ENCODE results near the gene GPR17.

The GPR17 gene

GRCh38 chr2:127645395-127646291, at the start of gene GPR17:
Gene GPR17, plus strand, starts transcription at chr2:127646153. Its CDS starts 4,583 bp downstream, at chr2:127650736.
- no peak for DNase-seq (ENCODE audit: low read depth)

GRCh38 chr2:127596311-127597045, 49.5 kb upstream of the GPR17 start:
- DNase-seq (ENCODE audit: low read depth), result no peak

GRCh38 chr2:127597046-127597983, 48.6 kb upstream of the GPR17 start:
- DNase-seq (ENCODE audit: low read depth), result no peak

GRCh38 chr2:127597984-127598380, 48.0 kb upstream of the GPR17 start:
- no peak for DNase-seq (ENCODE audit: low read depth)

- DNase-seq (ENCODE audit: low read depth), result no peak
These were observed 47.2 kb upstream of the GPR17 start for GRCh38 chr2:127598711-127599110.

- no peak for DNase-seq (ENCODE audit: low read depth)
These were observed 46.7 kb upstream of the GPR17 start for GRCh38 chr2:127599211-127599610.

- DNase-seq (ENCODE audit: low read depth), result no peak
These were observed 41.0 kb upstream of the GPR17 start for GRCh38 chr2:127604986-127605385.

- DNase-seq (ENCODE audit: low read depth), result no peak
These were observed 40.2 kb upstream of the GPR17 start for GRCh38 chr2:127605691-127606263.

GRCh38 chr2:127606625-127607398, 39.1 kb upstream of the GPR17 start:
- DNase-seq (ENCODE audit: low read depth), result no peak

GRCh38 chr2:127607399-127607908, 38.5 kb upstream of the GPR17 start:
- DNase-seq (ENCODE audit: low read depth), result no peak

GRCh38 chr2:127608061-127609030, 37.6 kb upstream of the GPR17 start:
- no peak for DNase-seq (ENCODE audit: low read depth)

- DNase-seq (ENCODE audit: low read depth), result no peak
These were observed 36.8 kb upstream of the GPR17 start for GRCh38 chr2:127609031-127609751.

GRCh38 chr2:127609818-127610217, 36.1 kb upstream of the GPR17 start:
- no peak for DNase-seq (ENCODE audit: low read depth)

GRCh38 chr2:127610561-127610960, 35.4 kb upstream of the GPR17 start:
- no peak for DNase-seq (ENCODE audit: low read depth)

GRCh38 chr2:127611076-127611925, 34.7 kb upstream of the GPR17 start:
- DNase-seq (ENCODE audit: low read depth), result no peak

GRCh38 chr2:127612111-127612822, 33.7 kb upstream of the GPR17 start:
- DNase-seq (ENCODE audit: low read depth), result no peak

GRCh38 chr2:127614246-127614645, 31.7 kb upstream of the GPR17 start:
- no peak for DNase-seq (ENCODE audit: low read depth)

Measured in stromal cell of bone marrow (primary cell).